ENCODE data around the gene SLC17A8.

- TF ChIP-seq CTCF (conservative IDR thresholded peaks at IDR 0.05) (no peak), EZH2 (IDR thresholded peaks at IDR 0.05; ENCODE audit: low read depth) (no peak)
These were observed 93.9 kb downstream of the SLC17A8 start for GRCh38 chr12:100450735-100451134.

All from PC-9 (cell line).